ENCODE data around the gene NTNG2.

Gene NTNG2

GRCh38 chr9:132274861-132275260, 113.0 kb downstream of the NTNG2 start:
- TF ChIP-seq, protein P1, sequence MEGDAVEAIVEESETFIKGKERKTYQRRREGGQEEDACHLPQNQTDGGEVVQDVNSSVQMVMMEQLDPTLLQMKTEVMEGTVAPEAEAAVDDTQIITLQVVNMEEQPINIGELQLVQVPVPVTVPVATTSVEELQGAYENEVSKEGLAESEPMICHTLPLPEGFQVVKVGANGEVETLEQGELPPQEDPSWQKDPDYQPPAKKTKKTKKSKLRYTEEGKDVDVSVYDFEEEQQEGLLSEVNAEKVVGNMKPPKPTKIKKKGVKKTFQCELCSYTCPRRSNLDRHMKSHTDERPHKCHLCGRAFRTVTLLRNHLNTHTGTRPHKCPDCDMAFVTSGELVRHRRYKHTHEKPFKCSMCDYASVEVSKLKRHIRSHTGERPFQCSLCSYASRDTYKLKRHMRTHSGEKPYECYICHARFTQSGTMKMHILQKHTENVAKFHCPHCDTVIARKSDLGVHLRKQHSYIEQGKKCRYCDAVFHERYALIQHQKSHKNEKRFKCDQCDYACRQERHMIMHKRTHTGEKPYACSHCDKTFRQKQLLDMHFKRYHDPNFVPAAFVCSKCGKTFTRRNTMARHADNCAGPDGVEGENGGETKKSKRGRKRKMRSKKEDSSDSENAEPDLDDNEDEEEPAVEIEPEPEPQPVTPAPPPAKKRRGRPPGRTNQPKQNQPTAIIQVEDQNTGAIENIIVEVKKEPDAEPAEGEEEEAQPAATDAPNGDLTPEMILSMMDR (IDR thresholded peaks at IDR 0.05; ENCODE audit: low read length), result no peak
- TF ChIP-seq EZH2 (IDR thresholded peaks at IDR 0.05; ENCODE audit: borderline replicate concordance, low read length), result no peak
- no peaks in the 10 kb centered on the region for H3K27me3 ChIP-seq (ENCODE audit: insufficient read depth, low read length)
- no peaks in the 10 kb centered on the region for H3K79me2 ChIP-seq (ENCODE audit: insufficient read depth, low read length)
- H3K4me2 ChIP-seq (ENCODE audit: low read length), result no peak overlapping the region
- no peak overlapping the region for H3K4me3 ChIP-seq (ENCODE audit: low read depth, low read length, poor library complexity, severe bottlenecking)
- no peaks in the 10 kb centered on the region for H3K4me1 ChIP-seq (ENCODE audit: insufficient read depth, low read length, severe bottlenecking)
- no peaks in the 10 kb centered on the region for H3K9me3 ChIP-seq (ENCODE audit: low read length)
- no peak overlapping the region for H3K27ac ChIP-seq (ENCODE audit: low read depth, low read length, poor library complexity, severe bottlenecking)
- H3K9me2 ChIP-seq (ENCODE audit: low read depth, low read length), result no peaks in the 10 kb centered on the region
- peaks cover 2% of the 10 kb centered on the region; the same call in 1 of the 2 replicates for H3F3A ChIP-seq (ENCODE audit: insufficient read depth, low read length)
- H4K20me1 ChIP-seq (ENCODE audit: insufficient read depth, low read length), result no peaks in the 10 kb centered on the region
- no peak overlapping the region for H3K9ac ChIP-seq (ENCODE audit: low read length)
- peaks cover 95% of the 10 kb centered on the region for H3K36me3 ChIP-seq (ENCODE audit: insufficient read depth, low read length)
- H2AFZ ChIP-seq (ENCODE audit: low read length), result no peak overlapping the region

GRCh38 chr9:132283165-132283564, 121.3 kb downstream of the NTNG2 start:
- Histone ChIP-seq H3K4me3 (ENCODE audit: low read depth, low read length, poor library complexity, severe bottlenecking) (no peak overlapping the region), H3K4me2 (ENCODE audit: low read length) (no peak overlapping the region), H3K27ac (ENCODE audit: low read depth, low read length, poor library complexity, severe bottlenecking) (no peak overlapping the region), H3K27me3 (ENCODE audit: insufficient read depth, low read length) (no peaks in the 10 kb centered on the region), H3K9me3 (ENCODE audit: low read length) (no peaks in the 10 kb centered on the region), H3K79me2 (ENCODE audit: insufficient read depth, low read length) (no peaks in the 10 kb centered on the region), H3K4me1 (ENCODE audit: insufficient read depth, low read length, severe bottlenecking) (no peaks in the 10 kb centered on the region), H3F3A (ENCODE audit: insufficient read depth, low read length) (no peaks in the 10 kb centered on the region), H3K36me3 (ENCODE audit: insufficient read depth, low read length) (peaks cover 94% of the 10 kb centered on the region), H3K9ac (ENCODE audit: low read length) (no peak overlapping the region), H4K20me1 (ENCODE audit: insufficient read depth, low read length) (no peaks in the 10 kb centered on the region), H2AFZ (ENCODE audit: low read length) (no peak overlapping the region), H3K9me2 (ENCODE audit: low read depth, low read length) (no peaks in the 10 kb centered on the region)
- TF ChIP-seq EZH2 (IDR thresholded peaks at IDR 0.05; ENCODE audit: borderline replicate concordance, low read length), result no peak
- TF ChIP-seq, protein P1 (IDR thresholded peaks at IDR 0.05; ENCODE audit: low read length), result no peak

- Histone ChIP-seq H3K9me2 (ENCODE audit: low read depth, low read length) (no peaks in the 10 kb centered on the region), H3K4me2 (ENCODE audit: low read length) (no peak overlapping the region), H3K79me2 (ENCODE audit: insufficient read depth, low read length) (no peaks in the 10 kb centered on the region), H4K20me1 (ENCODE audit: insufficient read depth, low read length) (no peaks in the 10 kb centered on the region), H3K9ac (ENCODE audit: low read length) (no peak overlapping the region), H2AFZ (ENCODE audit: low read length) (no peak overlapping the region), H3K9me3 (ENCODE audit: low read length) (no peaks in the 10 kb centered on the region), H3K4me1 (ENCODE audit: insufficient read depth, low read length, severe bottlenecking) (no peaks in the 10 kb centered on the region), H3K4me3 (ENCODE audit: low read depth, low read length, poor library complexity, severe bottlenecking) (no peak overlapping the region), H3K36me3 (ENCODE audit: insufficient read depth, low read length) (peaks cover 96% of the 10 kb centered on the region), H3K27ac (ENCODE audit: low read depth, low read length, poor library complexity, severe bottlenecking) (no peak overlapping the region), H3K27me3 (ENCODE audit: insufficient read depth, low read length) (no peaks in the 10 kb centered on the region), H3F3A (ENCODE audit: insufficient read depth, low read length) (no peaks in the 10 kb centered on the region)
- no peak for TF ChIP-seq EZH2 (IDR thresholded peaks at IDR 0.05; ENCODE audit: borderline replicate concordance, low read length)
- TF ChIP-seq, protein P1 (IDR thresholded peaks at IDR 0.05; ENCODE audit: low read length), result no peak
Measured at GRCh38 chr9:132283863-132284262, 122.0 kb downstream of the NTNG2 start.

Data from OCI-LY1 (cell line).